HepG2 (cell line): Measurements from ENCODE around the gene MAP3K19. TPM values are rescaled to one million over a fixed set of nuclear protein-coding genes. Genes with fewer than 3 reads are reported as not detected.

ENCODE experiments used
- ATAC-seq: fragments of 200-7000 bp; cut with Tn5 transposase; 3 replicates; pipeline ENCODE4 v1.9.1; 2020; ENCODE audit warnings: mild to moderate bottlenecking, moderate library complexity
- BruUV-seq: library from RNA; stranded (reverse); fragments of 400-500 nt; replicated peaks from 2 replicates; lab custom pipeline; 2021; lab: Mats Ljungman, UMichigan
- CTCF ChIA-PET: fragments of 300-600 bp; formaldehyde crosslinking; extraction: SDS; loops from one replicate; lab custom pipeline; 2021; ENCODE audit warnings: low total read pairs, inconsistent platforms, low intra/inter-chr PET ratio; lab: Yijun Ruan, JAX
- POLR2A ChIA-PET: fragments of 350-600 bp; sonication (Branson Sonifier 250); formaldehyde crosslinking; loops from one replicate; lab custom pipeline; 2020; ENCODE audit warnings: antibody characterized with exemption, inconsistent platforms; lab: Yijun Ruan, JAX
- DNase-seq: peaks from one replicate; pipeline ENCODE4 v3.0.0-alpha.2; 2015; ENCODE audit warnings: low spot score
- FAIRE-seq: peaks from 3 replicates; lab custom pipeline; 2011; peaks lifted over from hg19 to GRCh38; lab: Jason Lieb, UNC
- H2AFZ ChIP-seq: one replicate; pipeline ENCODE4 v1.6.1; 2011; ENCODE audit warnings: low read length, inconsistent platforms
- H3K27ac ChIP-seq: fragments of 300-600 bp; 3 replicates; pipeline ENCODE4 v1.8.0; 2011; ENCODE audit warnings: mixed run types, mild to moderate bottlenecking, mixed read lengths, low read length, inconsistent platforms; ENCODE audit not compliant: insufficient read depth; ENCODE audit errors: extremely low read length
- H3K27me3 ChIP-seq, 2 experiments: fragments of 200-600 bp in 1 of 2; 2 replicates in 1 of 2; 3 replicates in 1 of 2; pipeline versions ENCODE4 v1.6.0 to v1.8.0; 2011; ENCODE audit warnings: low read length in 2 of 2, mild to moderate bottlenecking in 2 of 2, moderate library complexity in 2 of 2, inconsistent platforms in 1 of 2; ENCODE audit not compliant: insufficient read depth in 2 of 2, control insufficient read depth in 1 of 2
- H3K36me3 ChIP-seq, 2 experiments: fragments of 200-600 bp in 1 of 2; replicated peaks in 1 of 2; 2 replicates in 1 of 2; 3 replicates in 1 of 2; pipeline versions ENCODE4 v1.5.1 to v1.8.0; 2011; ENCODE audit warnings: low read length in 2 of 2, inconsistent platforms in 1 of 2; ENCODE audit not compliant: insufficient read depth in 2 of 2, control insufficient read depth in 1 of 2
- H3K4me1 ChIP-seq: 2 replicates; pipeline ENCODE4 v1.5.1; 2012; ENCODE audit warnings: low read length, inconsistent platforms; ENCODE audit not compliant: insufficient read depth
- H3K4me2 ChIP-seq: 2 replicates; pipeline ENCODE4 v1.6.0; 2011; ENCODE audit warnings: low read depth, low read length, inconsistent platforms
- H3K4me3 ChIP-seq, 3 experiments: fragments of 200-600 bp in 1 of 3; sonication (generic), shearing (Covaris generic) in 1 of 3; replicated peaks in 1 of 3; 2 replicates each; pipeline ENCODE4 v1.5.1; 2011 to 2016; ENCODE audit warnings: low read length in 3 of 3, inconsistent platforms in 2 of 3, low read depth in 2 of 3, mild to moderate bottlenecking in 2 of 3, control low read depth in 1 of 3, mixed read lengths in 1 of 3; ENCODE audit not compliant: insufficient read depth in 1 of 3
- H3K79me2 ChIP-seq: one replicate; pipeline ENCODE4 v1.6.1; 2011; ENCODE audit warnings: low read length, inconsistent platforms; ENCODE audit not compliant: insufficient read depth
- H3K9ac ChIP-seq: 2 replicates; pipeline ENCODE4 v1.6.0; 2011; ENCODE audit warnings: mild to moderate bottlenecking, low read depth, low read length, inconsistent platforms; ENCODE audit not compliant: insufficient read depth
- H3K9me3 ChIP-seq: 2 replicates; pipeline ENCODE4 v1.5.1; 2012; ENCODE audit warnings: mild to moderate bottlenecking, low read length
- H4K20me1 ChIP-seq: 2 replicates; pipeline ENCODE4 v1.6.0; 2011; ENCODE audit warnings: inconsistent platforms, mild to moderate bottlenecking, low read length, moderate library complexity; ENCODE audit not compliant: insufficient read depth
- ATF4 ChIP-seq, 2 experiments: fragments of 450-650 bp in 1 of 2; sonication (generic) in 1 of 2; formaldehyde crosslinking; IDR thresholded peaks; 2 replicates each; pipeline versions ENCODE4 v1.5.0 to v1.8.0; 2020 to 2022; ENCODE audit warnings: mild to moderate bottlenecking in 1 of 2, missing genetic modification reagents in 1 of 2
- CTCF ChIP-seq: sonication (generic); formaldehyde crosslinking; IDR thresholded peaks from 2 replicates; pipeline ENCODE4 v1.5.0; 2020; ENCODE audit warnings: mild to moderate bottlenecking, missing genetic modification reagents, moderate library complexity
- HNRNPH1 ChIP-seq: fragments of 200-400 bp; formaldehyde crosslinking; optimal IDR thresholded peaks from 2 replicates; pipeline ENCODE3; 2017; ENCODE audit warnings: mild to moderate bottlenecking, low read depth, low read length
- ISX ChIP-seq: sonication (generic); formaldehyde crosslinking; conservative IDR thresholded peaks from 2 replicates; pipeline ENCODE4 v1.5.0; 2020; ENCODE audit warnings: missing genetic modification reagents
- POLR2G ChIP-seq: fragments of 200-400 bp; formaldehyde crosslinking; IDR thresholded peaks from 2 replicates; pipeline ENCODE4 v1.6.1; 2018; ENCODE audit warnings: mild to moderate bottlenecking, low read depth, low read length, moderate library complexity
- TFDP2 ChIP-seq: sonication (generic); formaldehyde crosslinking; IDR thresholded peaks from 2 replicates; pipeline ENCODE4 v1.4.0; 2020; ENCODE audit warnings: missing genetic modification reagents
- ZNF205 ChIP-seq: IDR thresholded peaks from 2 replicates; pipeline ENCODE4 v1.6.1; 2018; ENCODE audit warnings: missing biosample characterization, missing genetic modification reagents
- ZNF484 ChIP-seq: sonication (generic); formaldehyde crosslinking; IDR thresholded peaks from 2 replicates; pipeline ENCODE4 v1.5.1; 2020; ENCODE audit warnings: mild to moderate bottlenecking, low read depth, missing genetic modification reagents, borderline replicate concordance
- ZNF550 ChIP-seq: sonication (generic); formaldehyde crosslinking; IDR thresholded peaks from 2 replicates; pipeline ENCODE4 v1.4.0; 2020; ENCODE audit warnings: mild to moderate bottlenecking, missing genetic modification reagents, borderline replicate concordance
- ZNF562 ChIP-seq: sonication (generic); formaldehyde crosslinking; IDR thresholded peaks from 2 replicates; pipeline ENCODE4 v1.8.0; 2022; ENCODE audit warnings: missing genetic modification reagents, borderline replicate concordance
- WGBS: methylation state at CpG from one replicate; pipeline ENCODE4 v1.1.6; 2017; ENCODE audit warnings: low lambda C conversion rate; 5-methylcytosine and 5-hydroxymethylcytosine counted together
- in situ Hi-C: cut with HindIII; loops from 2 replicates; pipeline ENCODE4 v1.10.0; 2017; ENCODE audit warnings: low pct_unique_long_range_greater_than_20kb; ENCODE audit not compliant: extremely low pct_ligation_motif_present
- intact Hi-C: fragments of 100-400 bp; cut with micrococcal nuclease; formaldehyde crosslinking; loops from one replicate; pipeline ENCODE4 v1.10.0; 2022; ENCODE audit not compliant: unreplicated experiment
- polyA plus RNA-seq, 8 experiments: library from polyadenylated mRNA; depleted of rRNA in 3 of 8; stranded (reverse) in 7 of 8; unstranded in 1 of 8; fragments of >200 nt; fragmentation: Illumina TruSeq in 4 of 8; extraction: Trizol in 4 of 8; gene quantifications; 2 replicates each; pipeline versions ENCODE4 v1.2.1 to v1.2.3, GENCODE V29; 2011 to 2016; ENCODE audit warnings: low read depth in 4 of 8, missing spikeins in 1 of 8, mixed read lengths in 1 of 8; ENCODE audit not compliant: insufficient read depth in 1 of 8
- total RNA-seq, 5 experiments: library from RNA; depleted of rRNA; stranded (reverse); fragments of >200 nt; fragmentation: Illumina TruSeq; extraction: Trizol; gene quantifications; 2 replicates each; pipeline ENCODE4 v1.2.3, GENCODE V29; 2016; ENCODE audit warnings: low read depth in 1 of 5
- TF ChIP-seq, protein P1 (sequence below): sonication (generic); formaldehyde crosslinking; IDR thresholded peaks from 2 replicates; pipeline ENCODE4 v1.5.1; 2020; ENCODE audit warnings: mild to moderate bottlenecking, missing genetic modification reagents, moderate library complexity

The MAP3K19 gene
- total and polyA plus RNA-seq, 2 of the 13 experiments (the other 11 are each of a cell fraction or from before 2014, with no cell fraction given) = not detected

DNA sequence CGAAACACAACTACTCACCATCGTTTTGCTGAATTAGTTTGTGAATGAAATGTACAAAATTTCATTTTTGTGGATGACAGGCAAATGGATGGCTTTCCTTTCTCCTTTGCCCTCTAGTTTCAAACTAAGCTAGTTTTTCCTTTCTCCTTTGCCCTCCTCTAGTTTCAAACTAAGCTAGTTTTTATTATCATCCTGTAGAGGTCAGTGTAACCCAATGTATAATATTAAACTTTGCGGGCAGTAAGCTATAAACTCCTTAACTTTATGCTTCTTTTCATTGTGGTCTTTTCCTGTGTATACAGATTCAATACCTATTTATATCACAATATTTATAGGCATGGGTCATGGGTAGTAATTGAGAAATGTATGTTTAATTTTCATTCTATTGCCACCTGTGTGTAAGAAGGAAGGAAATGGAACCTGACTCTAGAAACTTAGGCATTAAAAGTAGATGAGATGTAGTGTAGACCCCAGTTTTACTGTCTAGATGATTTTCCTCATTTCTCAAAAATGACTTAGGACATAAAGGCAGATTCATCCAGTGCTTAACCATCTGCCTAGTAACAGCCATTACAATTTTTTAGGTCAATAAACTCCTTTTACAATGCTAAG is 58.1 kb downstream of the MAP3K19 start (continued):
- TF ChIP-seq CTCF = peak; percentile 58
- TF ChIP-seq, all 625 proteins: peak for 3

DNA sequence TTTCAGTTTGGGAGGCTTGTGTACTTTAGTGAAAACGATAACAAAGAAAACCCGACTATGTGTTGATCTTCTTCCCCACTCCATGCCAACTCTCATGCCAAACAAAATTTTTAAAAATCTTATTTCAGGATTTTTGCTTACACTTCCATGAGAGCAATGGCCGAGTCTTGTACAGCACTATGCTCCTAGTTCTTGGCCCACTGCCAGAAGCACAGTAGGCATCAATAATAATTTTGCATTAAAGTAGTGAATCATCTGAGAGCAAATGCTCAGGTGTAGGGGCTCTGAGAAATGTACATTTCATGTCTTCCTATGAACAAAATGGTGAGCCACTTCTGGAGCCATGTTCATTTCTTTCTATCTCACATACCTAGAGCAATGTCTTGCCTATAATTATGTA is 62.2 kb downstream of the MAP3K19 start:
- TF ChIP-seq ATF4 (CRISPR knock-in tag; IDR thresholded peaks at IDR 0.05) (no peak), ZNF550 (CRISPR knock-in tag) (no peak), ZNF562 (CRISPR knock-in tag) (no peak), ZNF205 (CRISPR knock-in tag) (no peak), POLR2G (no peak), ZNF484 (no peak), TFDP2 (CRISPR knock-in tag) (no peak), ISX (no peak), HNRNPH1 (no peak)
- TF ChIP-seq, protein P1, sequence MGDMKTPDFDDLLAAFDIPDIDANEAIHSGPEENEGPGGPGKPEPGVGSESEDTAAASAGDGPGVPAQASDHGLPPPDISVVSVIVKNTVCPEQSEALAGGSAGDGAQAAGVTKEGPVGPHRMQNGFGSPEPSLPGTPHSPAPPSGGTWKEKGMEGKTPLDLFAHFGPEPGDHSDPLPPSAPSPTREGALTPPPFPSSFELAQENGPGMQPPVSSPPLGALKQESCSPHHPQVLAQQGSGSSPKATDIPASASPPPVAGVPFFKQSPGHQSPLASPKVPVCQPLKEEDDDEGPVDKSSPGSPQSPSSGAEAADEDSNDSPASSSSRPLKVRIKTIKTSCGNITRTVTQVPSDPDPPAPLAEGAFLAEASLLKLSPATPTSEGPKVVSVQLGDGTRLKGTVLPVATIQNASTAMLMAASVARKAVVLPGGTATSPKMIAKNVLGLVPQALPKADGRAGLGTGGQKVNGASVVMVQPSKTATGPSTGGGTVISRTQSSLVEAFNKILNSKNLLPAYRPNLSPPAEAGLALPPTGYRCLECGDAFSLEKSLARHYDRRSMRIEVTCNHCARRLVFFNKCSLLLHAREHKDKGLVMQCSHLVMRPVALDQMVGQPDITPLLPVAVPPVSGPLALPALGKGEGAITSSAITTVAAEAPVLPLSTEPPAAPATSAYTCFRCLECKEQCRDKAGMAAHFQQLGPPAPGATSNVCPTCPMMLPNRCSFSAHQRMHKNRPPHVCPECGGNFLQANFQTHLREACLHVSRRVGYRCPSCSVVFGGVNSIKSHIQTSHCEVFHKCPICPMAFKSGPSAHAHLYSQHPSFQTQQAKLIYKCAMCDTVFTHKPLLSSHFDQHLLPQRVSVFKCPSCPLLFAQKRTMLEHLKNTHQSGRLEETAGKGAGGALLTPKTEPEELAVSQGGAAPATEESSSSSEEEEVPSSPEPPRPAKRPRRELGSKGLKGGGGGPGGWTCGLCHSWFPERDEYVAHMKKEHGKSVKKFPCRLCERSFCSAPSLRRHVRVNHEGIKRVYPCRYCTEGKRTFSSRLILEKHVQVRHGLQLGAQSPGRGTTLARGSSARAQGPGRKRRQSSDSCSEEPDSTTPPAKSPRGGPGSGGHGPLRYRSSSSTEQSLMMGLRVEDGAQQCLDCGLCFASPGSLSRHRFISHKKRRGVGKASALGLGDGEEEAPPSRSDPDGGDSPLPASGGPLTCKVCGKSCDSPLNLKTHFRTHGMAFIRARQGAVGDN = no peak
- intact Hi-C loops = no loop called here
- Histone ChIP-seq H3K36me3 (no peaks in the 10 kb centered on the region), H3K9me3 (no peaks in the 10 kb centered on the region), H3K4me3 (no peak overlapping the region), H3K4me2 (no peak overlapping the region), H4K20me1 (no peaks in the 10 kb centered on the region), H3K4me1 (no peaks in the 10 kb centered on the region), H3K27me3 (peaks cover 1 to 9% of the 10 kb centered on the region in 2 experiments; a peak in 2 of 5 replicates), H2AFZ (no peak overlapping the region), H3K27ac (no peak overlapping the region), H3K9ac (no peak overlapping the region), H3K79me2 (no peaks in the 10 kb centered on the region)
- FAIRE-seq (no peak), DNase-seq (no peak), ATAC-seq (no peak)
- WGBS = 8% methylated on average over 3 of the region's 3 CpGs
- BruUV-seq = no TSS peak
- ChIA-PET CTCF (no interaction called here), POLR2A (no interaction called here)
- in situ Hi-C loops = loop anchor here (10.0 kb wide), 1 partner anchor 1400 kb away; no protein-coding TSS in a partner anchor
